ENCODE results near the gene ERP44. TPM values are rescaled to one million over a fixed set of nuclear protein-coding genes. Genes with fewer than 3 reads are reported as not detected.

The ERP44 gene
- total RNA-seq, 1 experiment from 2014 or later, result 9.4 TPM

DNA sequence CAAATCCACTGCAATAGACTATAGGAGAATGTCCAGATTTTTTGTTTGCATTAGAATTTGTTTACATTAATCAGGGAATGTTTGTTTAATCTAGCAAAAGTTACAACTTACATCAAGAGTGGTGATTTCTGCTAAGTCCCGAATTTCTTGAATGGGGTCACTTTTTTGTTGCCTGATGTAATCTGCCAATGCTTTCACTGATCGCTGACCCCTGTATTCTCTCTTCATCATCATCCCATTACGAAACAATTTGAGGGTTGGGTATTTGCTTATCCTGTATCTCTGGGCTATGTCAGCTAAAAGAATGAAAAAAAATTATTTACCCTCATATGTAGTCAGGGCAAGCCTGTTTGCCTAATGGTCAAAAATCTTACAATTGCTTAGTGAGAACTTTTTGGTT lies 76.9 kb downstream of the ERP44 start:
- BruUV-seq (replicated peaks), result no TSS peak
- no peak for TF ChIP-seq SRF (IDR thresholded peaks at IDR 0.05; ENCODE audit: low read depth)
- TF ChIP-seq JUND (IDR thresholded peaks at IDR 0.05), result no peak
- TF ChIP-seq, protein P1, sequence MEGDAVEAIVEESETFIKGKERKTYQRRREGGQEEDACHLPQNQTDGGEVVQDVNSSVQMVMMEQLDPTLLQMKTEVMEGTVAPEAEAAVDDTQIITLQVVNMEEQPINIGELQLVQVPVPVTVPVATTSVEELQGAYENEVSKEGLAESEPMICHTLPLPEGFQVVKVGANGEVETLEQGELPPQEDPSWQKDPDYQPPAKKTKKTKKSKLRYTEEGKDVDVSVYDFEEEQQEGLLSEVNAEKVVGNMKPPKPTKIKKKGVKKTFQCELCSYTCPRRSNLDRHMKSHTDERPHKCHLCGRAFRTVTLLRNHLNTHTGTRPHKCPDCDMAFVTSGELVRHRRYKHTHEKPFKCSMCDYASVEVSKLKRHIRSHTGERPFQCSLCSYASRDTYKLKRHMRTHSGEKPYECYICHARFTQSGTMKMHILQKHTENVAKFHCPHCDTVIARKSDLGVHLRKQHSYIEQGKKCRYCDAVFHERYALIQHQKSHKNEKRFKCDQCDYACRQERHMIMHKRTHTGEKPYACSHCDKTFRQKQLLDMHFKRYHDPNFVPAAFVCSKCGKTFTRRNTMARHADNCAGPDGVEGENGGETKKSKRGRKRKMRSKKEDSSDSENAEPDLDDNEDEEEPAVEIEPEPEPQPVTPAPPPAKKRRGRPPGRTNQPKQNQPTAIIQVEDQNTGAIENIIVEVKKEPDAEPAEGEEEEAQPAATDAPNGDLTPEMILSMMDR (IDR thresholded peaks at IDR 0.05 in 2 of 3, conservative IDR thresholded peaks at IDR 0.05 in 1 of 3; ENCODE audit: borderline replicate concordance in 1 of 3, insufficient read depth in 1 of 3, low read depth in 2 of 3, low read length in 2 of 3), result no peak
- TF ChIP-seq, protein P2, sequence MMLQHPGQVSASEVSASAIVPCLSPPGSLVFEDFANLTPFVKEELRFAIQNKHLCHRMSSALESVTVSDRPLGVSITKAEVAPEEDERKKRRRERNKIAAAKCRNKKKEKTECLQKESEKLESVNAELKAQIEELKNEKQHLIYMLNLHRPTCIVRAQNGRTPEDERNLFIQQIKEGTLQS (IDR thresholded peaks at IDR 0.05), result no peak
- no peak for TF ChIP-seq ZFX (IDR thresholded peaks at IDR 0.05)
- TF ChIP-seq, protein P3, sequence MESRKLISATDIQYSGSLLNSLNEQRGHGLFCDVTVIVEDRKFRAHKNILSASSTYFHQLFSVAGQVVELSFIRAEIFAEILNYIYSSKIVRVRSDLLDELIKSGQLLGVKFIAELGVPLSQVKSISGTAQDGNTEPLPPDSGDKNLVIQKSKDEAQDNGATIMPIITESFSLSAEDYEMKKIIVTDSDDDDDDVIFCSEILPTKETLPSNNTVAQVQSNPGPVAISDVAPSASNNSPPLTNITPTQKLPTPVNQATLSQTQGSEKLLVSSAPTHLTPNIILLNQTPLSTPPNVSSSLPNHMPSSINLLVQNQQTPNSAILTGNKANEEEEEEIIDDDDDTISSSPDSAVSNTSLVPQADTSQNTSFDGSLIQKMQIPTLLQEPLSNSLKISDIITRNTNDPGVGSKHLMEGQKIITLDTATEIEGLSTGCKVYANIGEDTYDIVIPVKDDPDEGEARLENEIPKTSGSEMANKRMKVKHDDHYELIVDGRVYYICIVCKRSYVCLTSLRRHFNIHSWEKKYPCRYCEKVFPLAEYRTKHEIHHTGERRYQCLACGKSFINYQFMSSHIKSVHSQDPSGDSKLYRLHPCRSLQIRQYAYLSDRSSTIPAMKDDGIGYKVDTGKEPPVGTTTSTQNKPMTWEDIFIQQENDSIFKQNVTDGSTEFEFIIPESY (IDR thresholded peaks at IDR 0.05; ENCODE audit: extremely low read depth, insufficient replicate concordance, low read length), result no peak
- TF ChIP-seq EZH2phosphoT487 (IDR thresholded peaks at IDR 0.05; ENCODE audit: borderline replicate concordance), result no peak
- TF ChIP-seq POLR2A (IDR thresholded peaks at IDR 0.05; ENCODE audit: borderline replicate concordance, extremely low read depth, insufficient read depth, insufficient read length), result no peak
- TF ChIP-seq SIN3A (IDR thresholded peaks at IDR 0.05; ENCODE audit: low read depth), result no peak
- no peak for TF ChIP-seq ELF1 (IDR thresholded peaks at IDR 0.05; ENCODE audit: borderline replicate concordance, low read depth)
- TF ChIP-seq, protein P4, sequence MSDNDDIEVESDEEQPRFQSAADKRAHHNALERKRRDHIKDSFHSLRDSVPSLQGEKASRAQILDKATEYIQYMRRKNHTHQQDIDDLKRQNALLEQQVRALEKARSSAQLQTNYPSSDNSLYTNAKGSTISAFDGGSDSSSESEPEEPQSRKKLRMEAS (IDR thresholded peaks at IDR 0.05), result no peak
- TF ChIP-seq EZH2 (IDR thresholded peaks at IDR 0.05), result no peak
- TF ChIP-seq CEBPB (IDR thresholded peaks at IDR 0.05; ENCODE audit: low read depth), result no peak
- TF ChIP-seq TCF7L2 (IDR thresholded peaks at IDR 0.05; ENCODE audit: borderline replicate concordance, extremely low read depth, insufficient read depth, insufficient read length), result no peak
- TF ChIP-seq EGR1 (IDR thresholded peaks at IDR 0.05; ENCODE audit: low read depth), result no peak
- no peak for TF ChIP-seq SP1 (IDR thresholded peaks at IDR 0.05; ENCODE audit: low read depth)
- no peak for TF ChIP-seq CBX3 (IDR thresholded peaks at IDR 0.05; ENCODE audit: low read depth)
- Histone ChIP-seq H3K9ac (ENCODE audit: low read length) (no peak overlapping the region), H3K27ac (ENCODE audit: low read depth, low read length) (no peak overlapping the region), H3K4me3 (replicated peaks in 1 of 2; ENCODE audit: low read depth in 1 of 2, low read length in 2 of 2) (no peak overlapping the region), H3K4me2 (ENCODE audit: low read length) (no peak overlapping the region), H3K9me2 (ENCODE audit: insufficient read depth) (no peaks in the 10 kb centered on the region), H3K9me3 (ENCODE audit: control insufficient read depth in 1 of 2, insufficient read depth in 1 of 2, low read depth in 1 of 2, low read length in 2 of 2) (no peaks in the 10 kb centered on the region), H2AFZ (ENCODE audit: low read depth, low read length, poor library complexity, severe bottlenecking) (no peak overlapping the region), H3K4me1 (ENCODE audit: control insufficient read depth in 1 of 2, insufficient read depth in 2 of 2, low read length in 2 of 2) (no peaks in the 10 kb centered on the region), H3K27me3 (ENCODE audit: insufficient read depth, low read length) (no peaks in the 10 kb centered on the region), H4K20me1 (ENCODE audit: insufficient read depth) (0 out of 2 replicates have a peak, but pooled peaks cover 3% of the 10 kb centered on the region), H3K36me3 (ENCODE audit: control insufficient read depth in 1 of 2, insufficient read depth in 2 of 2, low read length in 2 of 2) (peaks cover 0 to 2% of the 10 kb centered on the region in 2 experiments; a peak in 1 of 4 replicates), H3K79me2 (ENCODE audit: insufficient read depth, low read length) (no peaks in the 10 kb centered on the region; the same call in 1 of the 2 replicates)
- intact Hi-C loops (cut with micrococcal nuclease), result no loop called here
- DNase-seq (ENCODE audit: low read depth, low spot score) (no peak), ATAC-seq (no peak)
- ChIA-PET CTCF (no interaction called here), RAD21 (ENCODE audit: low non-redundant PET in 1 of 2, low total read pairs in 2 of 2, uncharacterized antibody in 2 of 2, unreplicated experiment in 2 of 2) (no interaction called here), POLR2A (no interaction called here)

Data from HCT116 (cell line).